Adrenal gland (tissue), 5 donors: Measurements from ENCODE around the gene ALDH3B1.

Experiments
- CTCF ChIP-seq, 6 experiments: fragments of 450-650 bp in 4 of 6; fragments of 200-600 bp in 2 of 6; sonication (generic) in 1 of 6; IDR thresholded peaks; 1 replicate in 5 of 6; 2 replicates in 1 of 6; pipeline versions ENCODE4 v1.5.1 to v1.8.0; 2016 to 2021; ENCODE audit warnings: antibody characterized with exemption in 6 of 6, mild to moderate bottlenecking in 2 of 6, moderate library complexity in 1 of 6
- POLR2A ChIP-seq, 2 donors: fragments of 450-650 bp; IDR thresholded peaks; one replicate each; pipeline ENCODE4 v1.6.1; 2017; ENCODE audit warnings: antibody characterized with exemption in 2 of 2, mild to moderate bottlenecking in 2 of 2, moderate library complexity in 1 of 2
- donor health status: DM: no; HTN: no; CAD: no.

GRCh38 chr11:68017980-68018729, 8.0 kb downstream of the ALDH3B1 start:
- TF ChIP-seq CTCF (IDR thresholded peaks at IDR 0.05) (no peak), POLR2A (IDR thresholded peaks at IDR 0.05) (no peak)
